Measurements from ENCODE around the gene UMPS. TPM values are rescaled to one million over a fixed set of nuclear protein-coding genes. Genes with fewer than 3 reads are reported as not detected.

Gene UMPS
- polyA plus RNA-seq, 1 donor (not counting 4 experiments of a cell fraction or from before 2014, with no cell fraction given) = 53.7 TPM

- Histone ChIP-seq H3K36me3 (ENCODE audit: control insufficient read depth in 2 of 2, extremely low read depth in 1 of 2, insufficient read depth in 2 of 2, low read length in 2 of 2) (peaks cover 32 to 53% of the 10 kb centered on the region in 2 experiments), H2AFZ (ENCODE audit: control insufficient read depth, low read length) (no peak overlapping the region), H3K79me2 (ENCODE audit: control insufficient read depth, insufficient read depth, low read length) (no peaks in the 10 kb centered on the region), H3K27me3 (ENCODE audit: control insufficient read depth, extremely low read depth, insufficient read depth, low read length) (no peaks in the 10 kb centered on the region), H4K20me1 (ENCODE audit: control insufficient read depth, extremely low read depth, insufficient read depth, low read length) (peaks cover 5% of the 10 kb centered on the region), H3K9ac (ENCODE audit: control insufficient read depth, extremely low read depth, insufficient read depth, low read length) (no peak overlapping the region), H3K9me3 (ENCODE audit: control insufficient read depth, low read depth, low read length) (no peaks in the 10 kb centered on the region), H3K27ac (ENCODE audit: control insufficient read depth, insufficient read depth, low read length) (no peak overlapping the region), H3K4me1 (ENCODE audit: control insufficient read depth, extremely low read depth, insufficient read depth, low read length) (peaks cover 4% of the 10 kb centered on the region), H3K4me2 (ENCODE audit: control insufficient read depth, extremely low read depth, insufficient read depth, low read depth, low read length) (no peak overlapping the region), H3K4me3 (ENCODE audit: control insufficient read depth in 2 of 3, extremely low read depth in 1 of 3, insufficient read depth in 2 of 3, low read depth in 1 of 3, low read length in 3 of 3) (no peak overlapping the region), H3K9me1 (ENCODE audit: control insufficient read depth, extremely low read depth, insufficient read depth, low read length) (no peaks in the 10 kb centered on the region)
- DNase-seq (ENCODE audit: low read depth, low spot score) (no peak), FAIRE-seq (no peak)
- no peak for TF ChIP-seq EZH2 (IDR thresholded peaks at IDR 0.05; ENCODE audit: low read length)
- no peak for TF ChIP-seq CTCF (optimal IDR thresholded peaks at IDR 0.05 in 1 of 3, IDR thresholded peaks at IDR 0.05 in 1 of 3, conservative IDR thresholded peaks at IDR 0.05 in 1 of 3; ENCODE audit: extremely low read depth in 1 of 3, insufficient read depth in 2 of 3, low read length in 3 of 3)
- dilution Hi-C loops (cut with MboI; ENCODE audit: extremely low pct_ligation_motif_present, low sequenced_read_pairs) = no loop called here
These were observed 37.4 kb downstream of the UMPS start for GRCh38 chr3:124767691-124768090.

DNA sequence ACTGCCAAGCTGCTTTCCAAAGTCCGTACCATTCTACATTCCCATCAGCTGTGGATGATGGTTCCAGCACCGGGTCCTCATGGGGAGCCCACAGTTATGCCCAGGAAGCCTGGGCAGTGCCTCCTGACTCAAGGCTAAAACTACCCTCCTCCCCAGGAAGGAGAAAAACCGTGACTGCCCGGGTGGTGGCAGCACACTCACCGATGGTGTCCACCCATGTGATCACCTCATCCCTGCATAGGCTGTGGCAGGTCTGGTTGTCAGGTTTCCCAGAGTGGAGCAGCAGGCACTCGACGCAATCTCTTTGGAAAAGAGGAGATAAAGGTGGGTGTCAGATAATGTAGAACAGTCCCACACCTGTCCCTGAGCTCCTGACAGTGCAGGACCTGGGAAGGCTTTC lies 38.6 kb downstream of the UMPS start:
- Histone ChIP-seq H3K9me1 (ENCODE audit: control insufficient read depth, extremely low read depth, insufficient read depth, low read length) (no peaks in the 10 kb centered on the region), H4K20me1 (ENCODE audit: control insufficient read depth, extremely low read depth, insufficient read depth, low read length) (peaks cover under 1% of the 10 kb centered on the region), H2AFZ (ENCODE audit: control insufficient read depth, low read length) (no peak overlapping the region), H3K27ac (ENCODE audit: control insufficient read depth, insufficient read depth, low read length) (no peak overlapping the region), H3K4me2 (ENCODE audit: control insufficient read depth, extremely low read depth, insufficient read depth, low read depth, low read length) (no peak overlapping the region), H3K27me3 (ENCODE audit: control insufficient read depth, extremely low read depth, insufficient read depth, low read length) (no peaks in the 10 kb centered on the region), H3K9ac (ENCODE audit: control insufficient read depth, extremely low read depth, insufficient read depth, low read length) (no peak overlapping the region), H3K36me3 (ENCODE audit: control insufficient read depth in 2 of 2, extremely low read depth in 1 of 2, insufficient read depth in 2 of 2, low read length in 2 of 2) (peaks cover 24 to 50% of the 10 kb centered on the region in 2 experiments), H3K4me1 (ENCODE audit: control insufficient read depth, extremely low read depth, insufficient read depth, low read length) (peaks cover 4% of the 10 kb centered on the region), H3K9me3 (ENCODE audit: control insufficient read depth, low read depth, low read length) (no peaks in the 10 kb centered on the region), H3K79me2 (ENCODE audit: control insufficient read depth, insufficient read depth, low read length) (no peaks in the 10 kb centered on the region), H3K4me3 (ENCODE audit: control insufficient read depth in 2 of 3, extremely low read depth in 1 of 3, insufficient read depth in 2 of 3, low read depth in 1 of 3, low read length in 3 of 3) (no peak overlapping the region)
- dilution Hi-C loops (cut with MboI; ENCODE audit: extremely low pct_ligation_motif_present, low sequenced_read_pairs) = no loop called here
- no peak for DNase-seq (ENCODE audit: low read depth, low spot score)
- peak; percentile 44 to 73 (median 69) for TF ChIP-seq CTCF (optimal IDR thresholded peaks at IDR 0.05 in 1 of 3, IDR thresholded peaks at IDR 0.05 in 1 of 3, conservative IDR thresholded peaks at IDR 0.05 in 1 of 3; ENCODE audit: extremely low read depth in 1 of 3, insufficient read depth in 2 of 3, low read length in 3 of 3)
- TF ChIP-seq EZH2 (IDR thresholded peaks at IDR 0.05; ENCODE audit: low read length) = no peak
- FAIRE-seq = no peak
